GM06990 (cell line): ENCODE results near the gene GAPDHS.
A peak's percentile ranks its signal among the peaks of the same experiment; 100 is the strongest.

Source experiments
- DNase-seq: peaks from one replicate; pipeline ENCODE4 v3.0.0-alpha.2; 2011; ENCODE audit not compliant: insufficient read length; ENCODE audit errors: extremely low read depth
- H3K27me3 ChIP-seq: replicated peaks from 2 replicates; pipeline ENCODE4 v1.6.0; 2011; ENCODE audit warnings: low read length; ENCODE audit not compliant: control insufficient read depth, insufficient read depth
- H3K36me3 ChIP-seq: 2 replicates; pipeline ENCODE4 v1.5.1; 2011; ENCODE audit warnings: low read length; ENCODE audit not compliant: control insufficient read depth, insufficient read depth
- H3K4me3 ChIP-seq: replicated peaks from 2 replicates; pipeline ENCODE4 v1.5.1; 2011; ENCODE audit warnings: low read depth, mild to moderate bottlenecking, control low read depth, low read length
- TF ChIP-seq, protein P1 (sequence below): IDR thresholded peaks from 2 replicates; pipeline ENCODE4 v1.5.1; 2011; ENCODE audit warnings: low read length, control low read depth, mild to moderate bottlenecking, inconsistent platforms; ENCODE audit not compliant: insufficient read depth, poor library complexity, severe bottlenecking

The GAPDHS gene

DNA sequence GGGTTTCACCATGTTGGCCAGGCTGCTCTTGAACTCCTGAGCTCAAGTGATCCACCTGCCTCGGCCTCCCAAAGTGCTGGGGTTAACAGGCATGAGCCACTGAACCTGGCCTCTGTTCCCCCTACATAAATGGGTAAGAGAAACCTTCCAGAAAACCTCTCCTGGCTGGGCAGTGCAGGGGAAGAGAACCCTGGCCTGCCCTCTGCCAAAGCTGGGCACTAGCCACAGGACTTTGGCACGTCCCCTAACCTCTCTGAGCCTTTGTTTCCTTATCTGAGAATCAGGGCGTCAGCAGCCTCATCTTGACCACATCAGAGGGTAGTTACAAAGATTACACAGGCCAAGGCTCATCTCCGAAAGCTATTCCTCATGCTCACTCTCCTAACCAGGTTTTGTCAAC is 7.4 kb upstream of the GAPDHS start:
- no peak for DNase-seq
- Histone ChIP-seq H3K36me3 (no peaks in the 10 kb centered on the region), H3K27me3 (peaks cover 1% of the 10 kb centered on the region), H3K4me3 (no peak overlapping the region)
- TF ChIP-seq, protein P1, sequence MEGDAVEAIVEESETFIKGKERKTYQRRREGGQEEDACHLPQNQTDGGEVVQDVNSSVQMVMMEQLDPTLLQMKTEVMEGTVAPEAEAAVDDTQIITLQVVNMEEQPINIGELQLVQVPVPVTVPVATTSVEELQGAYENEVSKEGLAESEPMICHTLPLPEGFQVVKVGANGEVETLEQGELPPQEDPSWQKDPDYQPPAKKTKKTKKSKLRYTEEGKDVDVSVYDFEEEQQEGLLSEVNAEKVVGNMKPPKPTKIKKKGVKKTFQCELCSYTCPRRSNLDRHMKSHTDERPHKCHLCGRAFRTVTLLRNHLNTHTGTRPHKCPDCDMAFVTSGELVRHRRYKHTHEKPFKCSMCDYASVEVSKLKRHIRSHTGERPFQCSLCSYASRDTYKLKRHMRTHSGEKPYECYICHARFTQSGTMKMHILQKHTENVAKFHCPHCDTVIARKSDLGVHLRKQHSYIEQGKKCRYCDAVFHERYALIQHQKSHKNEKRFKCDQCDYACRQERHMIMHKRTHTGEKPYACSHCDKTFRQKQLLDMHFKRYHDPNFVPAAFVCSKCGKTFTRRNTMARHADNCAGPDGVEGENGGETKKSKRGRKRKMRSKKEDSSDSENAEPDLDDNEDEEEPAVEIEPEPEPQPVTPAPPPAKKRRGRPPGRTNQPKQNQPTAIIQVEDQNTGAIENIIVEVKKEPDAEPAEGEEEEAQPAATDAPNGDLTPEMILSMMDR = no peak

DNA sequence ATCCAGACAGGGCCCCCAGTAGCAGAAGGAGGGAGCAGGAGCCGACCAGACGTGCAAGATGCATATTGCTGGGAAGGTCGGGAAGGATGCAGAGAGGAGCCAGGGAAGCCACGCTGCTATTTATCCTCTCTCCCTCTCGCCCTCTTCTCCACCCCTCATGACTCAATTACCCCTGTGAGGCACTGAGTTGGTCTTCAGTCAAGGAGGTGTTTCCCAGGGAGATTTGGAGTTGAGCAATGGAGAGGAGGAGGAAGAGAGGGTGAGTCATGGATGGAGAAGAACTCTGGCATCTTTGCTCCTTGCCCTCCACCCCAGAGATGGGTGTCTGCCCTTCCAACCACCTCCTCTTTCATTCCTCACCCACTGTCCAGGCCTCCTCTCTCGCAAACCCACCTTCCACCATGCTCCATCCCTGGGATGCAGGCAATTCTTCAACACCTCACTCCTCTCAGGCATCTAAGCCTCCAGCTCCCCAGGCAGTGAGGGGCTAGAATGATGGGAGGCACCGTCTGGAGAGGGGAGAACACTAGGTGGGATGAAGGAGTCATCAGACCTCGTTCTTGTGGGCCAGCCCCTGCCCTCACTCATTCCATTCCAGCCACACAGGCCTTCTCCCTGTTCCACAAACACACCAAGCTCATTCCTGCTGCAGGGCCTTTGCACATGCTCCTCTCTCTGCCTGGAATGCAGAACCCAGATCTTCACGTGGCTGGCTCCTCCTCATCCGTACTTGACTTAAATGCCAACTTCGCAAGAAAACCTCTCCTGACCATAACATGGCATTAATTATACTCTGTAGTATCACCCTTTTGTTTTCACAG is 4.8 kb upstream of the GAPDHS start, which contains the start of gene SBSN:
Gene SBSN, minus strand, starts transcription at position 94 of the 821 bp plus-strand sequence. Its CDS starts 30 bp downstream, at position 64.
- TF ChIP-seq, protein P1 = no peak
- DNase-seq = no peak
- H3K36me3 ChIP-seq = no peaks in the 10 kb centered on the region
- H3K4me3 ChIP-seq = no peak within 1 kb of the TSS
- peaks cover 1% of the 10 kb centered on the region for H3K27me3 ChIP-seq

DNA sequence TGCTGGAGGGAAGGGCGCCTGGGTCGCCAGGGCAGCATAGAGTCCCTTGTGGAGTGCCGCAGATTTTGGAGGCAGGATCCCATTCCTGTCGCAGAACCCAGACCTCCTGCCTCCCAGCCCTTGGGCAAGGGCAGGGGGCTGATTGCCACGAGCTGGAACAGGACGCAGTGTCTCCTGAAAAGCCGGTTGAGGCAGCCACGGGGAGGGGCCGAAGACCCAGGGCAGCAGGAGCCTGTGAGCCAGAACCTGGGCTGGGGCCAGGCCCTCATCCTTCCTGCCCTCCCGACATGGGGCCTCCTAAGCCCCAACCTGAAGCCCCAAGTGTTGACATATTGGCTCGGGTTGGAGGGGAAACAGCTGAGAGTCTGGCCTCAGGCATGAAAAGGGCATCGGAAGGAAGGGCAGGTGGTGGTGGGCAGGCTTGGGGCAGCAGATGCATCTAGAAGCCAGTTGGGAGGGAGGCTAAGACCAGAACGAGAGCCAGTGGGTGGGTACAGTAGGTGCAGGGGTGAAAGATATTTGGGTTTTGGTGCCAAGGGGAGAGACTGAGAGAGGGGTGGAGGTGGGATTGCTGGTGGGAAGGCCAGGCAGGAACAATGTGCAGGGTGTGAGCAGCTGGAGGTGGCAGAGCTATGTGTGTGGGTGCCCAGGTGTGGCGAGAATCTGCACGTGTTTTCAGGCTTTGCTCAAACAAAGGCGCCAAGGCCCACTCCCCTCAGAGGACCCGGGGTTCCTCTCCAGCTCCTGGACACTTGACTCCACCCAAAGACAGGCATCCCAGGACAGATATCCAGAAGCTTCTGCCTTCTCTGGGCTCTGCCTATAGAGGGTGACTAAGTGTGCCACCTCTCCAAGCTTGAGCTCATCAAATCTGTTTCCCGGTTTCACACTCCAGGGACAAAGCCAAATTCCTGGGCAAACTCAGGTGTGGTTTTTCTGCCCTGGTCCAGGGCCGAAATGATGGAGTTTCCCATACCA is 3.7 kb upstream of the GAPDHS start:
- DNase-seq = no peak
- Histone ChIP-seq H3K27me3 (peaks cover 1% of the 10 kb centered on the region), H3K4me3 (no peak overlapping the region), H3K36me3 (no peaks in the 10 kb centered on the region)
- TF ChIP-seq, protein P1 = no peak

DNA sequence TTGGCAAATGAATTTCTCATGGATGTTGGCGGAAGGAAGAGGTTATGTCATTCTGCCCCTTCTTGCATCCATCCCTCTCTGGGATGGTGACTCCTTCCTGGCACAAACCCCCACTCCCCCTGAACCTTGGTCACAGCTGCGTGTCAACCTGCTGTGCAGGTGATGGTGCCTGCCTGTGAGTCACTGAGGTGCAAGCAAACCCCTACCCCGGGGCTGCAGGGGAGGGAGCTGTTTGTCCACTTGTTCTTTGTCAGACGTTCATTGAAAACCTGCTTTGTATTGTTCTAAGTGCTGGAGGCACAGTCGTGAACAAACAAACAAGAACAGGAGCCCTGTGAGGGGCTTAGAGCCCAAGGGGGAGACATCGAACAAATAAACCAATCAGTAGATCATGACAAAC is 2.0 kb upstream of the GAPDHS start:
- DNase-seq = no peak
- Histone ChIP-seq H3K36me3 (no peaks in the 10 kb centered on the region), H3K27me3 (peaks cover 1% of the 10 kb centered on the region), H3K4me3 (no peak overlapping the region)
- TF ChIP-seq, protein P1 = no peak

DNA sequence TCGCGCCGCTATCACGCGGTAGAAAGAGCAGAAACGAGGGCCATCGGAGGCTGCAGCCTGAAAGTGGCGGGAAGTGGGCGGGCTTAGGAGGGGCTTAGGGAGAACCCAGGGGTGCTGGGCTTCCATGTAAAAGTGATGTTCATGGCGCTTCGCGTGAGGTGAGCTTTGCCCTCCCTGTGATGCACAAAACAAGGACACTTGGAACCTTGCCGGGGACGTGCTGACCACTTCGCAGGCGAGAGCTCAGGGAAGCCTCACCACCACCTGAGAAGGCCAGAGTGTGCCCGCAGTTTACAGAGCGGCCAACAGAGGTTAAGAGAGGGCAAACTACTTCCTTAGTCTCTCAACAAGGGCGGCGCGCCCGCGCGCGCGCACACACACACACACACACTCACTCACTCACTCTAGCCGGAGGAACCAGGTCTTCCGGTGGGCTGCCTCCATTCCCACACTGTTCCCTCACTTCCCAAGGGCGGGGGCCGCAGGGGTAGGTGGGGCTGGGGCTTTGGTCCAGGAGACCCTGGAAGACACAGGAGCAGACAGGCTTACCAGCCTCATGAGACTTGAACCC is 651 bp downstream of the GAPDHS start:
- DNase-seq = peak; percentile 48
- H3K27me3 ChIP-seq = no peaks in the 10 kb centered on the region; the same call in 1 of the 2 replicates
- H3K4me3 ChIP-seq = no peak overlapping the region
- TF ChIP-seq, protein P1 = no peak
- no peaks in the 10 kb centered on the region for H3K36me3 ChIP-seq
